Stomach (tissue), 9 donors: ENCODE results near the gene IL6. TPM values are rescaled to one million over a fixed set of nuclear protein-coding genes. Genes with fewer than 3 reads are reported as not detected.

Experiments used
- DNase-seq, 2 donors: peaks; one replicate each; pipeline versions ENCODE4 v3.0.0 to v3.0.0-alpha.2; 2013 to 2019
- H3K27ac ChIP-seq, 5 donors: fragments of 200-600 bp in 4 of 5; sonication (generic) in 4 of 5; one replicate each; pipeline ENCODE4 v1.5.1; 2013 to 2019; ENCODE audit warnings: mild to moderate bottlenecking in 1 of 5, moderate library complexity in 1 of 5
- H3K27me3 ChIP-seq, 3 donors: fragments of 200-600 bp; sonication (generic); one replicate each; pipeline ENCODE4 v1.5.1; 2017 to 2019; ENCODE audit warnings: mixed run types in 1 of 3
- H3K36me3 ChIP-seq, 4 donors: fragments of 200-600 bp; sonication (generic); 1 replicate in 3 of 4; 2 replicates in 1 of 4; pipeline ENCODE4 v1.5.1; 2016 to 2019
- H3K4me1 ChIP-seq, 4 donors: fragments of 200-600 bp; sonication (generic); one replicate each; pipeline ENCODE4 v1.5.1; 2016 to 2019
- H3K4me3 ChIP-seq, 4 donors: fragments of 200-600 bp; sonication (generic) in 3 of 4; one replicate each; pipeline ENCODE4 v1.5.1; 2016 to 2019; ENCODE audit warnings: mild to moderate bottlenecking in 1 of 4
- H3K9me3 ChIP-seq, 4 donors: fragments of 200-600 bp; sonication (generic); one replicate each; pipeline ENCODE4 v1.5.1; 2016 to 2019
- CTCF ChIP-seq, 7 experiments: fragments of 450-650 bp in 4 of 7; fragments of 200-600 bp in 3 of 7; sonication (generic) in 3 of 7; IDR thresholded peaks; one replicate each; pipeline ENCODE4 v1.5.1; 2016 to 2019; ENCODE audit warnings: antibody characterized with exemption in 7 of 7, control low read depth in 2 of 7, mild to moderate bottlenecking in 1 of 7
- EP300 ChIP-seq: sonication (generic); formaldehyde crosslinking; IDR thresholded peaks from one replicate; pipeline ENCODE4 v1.6.1; 2017; ENCODE audit warnings: antibody characterized with exemption
- POLR2A ChIP-seq, 4 donors: fragments of 450-650 bp; IDR thresholded peaks; one replicate each; pipeline ENCODE4 v1.6.1; 2016; ENCODE audit warnings: antibody characterized with exemption in 4 of 4, control low read depth in 2 of 4, mild to moderate bottlenecking in 1 of 4, moderate library complexity in 1 of 4
- POLR2AphosphoS5 ChIP-seq, 3 donors: sonication (generic); formaldehyde crosslinking; IDR thresholded peaks; one replicate each; pipeline ENCODE4 v1.6.1; 2016; ENCODE audit warnings: antibody characterized with exemption in 3 of 3
- WGBS, 5 donors: extraction: QIAGEN DNeasy Blood & Tissue Kit in 3 of 5; methylation state at CpG; one replicate each; pipeline versions ENCODE4 v1.1.5 to v1.1.7; 2013 to 2018; 5-methylcytosine and 5-hydroxymethylcytosine counted together
- intact Hi-C: fragments of 100-400 bp; cut with DNase I; formaldehyde crosslinking; loops from one replicate; pipeline ENCODE4 v1.15.1; 2023; ENCODE audit warnings: low total_unique reads
- polyA plus RNA-seq, 3 donors: library from polyadenylated mRNA; stranded (reverse); fragments of 200-250 nt; gene quantifications; one replicate each; pipeline ENCODE4 v1.2.3, GENCODE V29; 2013
- total RNA-seq, 5 donors: library from RNA; depleted of rRNA; stranded (reverse); fragments of >200 nt; gene quantifications; one replicate each; pipeline versions ENCODE4 v1.1.0 to v1.2.3, GENCODE V29; 2014 to 2016
- donor health status: healthy with polysubstance abuse.
- donor health status: Bipolar disorder and iron deficiency.
- donor health status: healthy.

IL6 gene
- total and polyA plus RNA-seq, 8 donors, result 0.95 to 9.2 (median 3.1) TPM; not detected in 5

GRCh38 chr7:22713463-22713862 is 13.5 kb upstream of the IL6 start:
- no peak for DNase-seq
- Histone ChIP-seq H3K9me3 (no peaks in the 10 kb centered on the region), H3K36me3 (no peaks in the 10 kb centered on the region), H3K27me3 (no peaks in the 10 kb centered on the region), H3K4me3 (no peak overlapping the region), H3K4me1 (peaks cover 0 to 8% (median 0%) of the 10 kb centered on the region in 4 donors), H3K27ac (no peak overlapping the region)
- TF ChIP-seq POLR2A (IDR thresholded peaks at IDR 0.05), result no peak
- TF ChIP-seq CTCF (IDR thresholded peaks at IDR 0.05), result no peak
- TF ChIP-seq EP300, result no peak
- TF ChIP-seq POLR2AphosphoS5 (IDR thresholded peaks at IDR 0.05), result no peak
- intact Hi-C loops, result no loop called here
- WGBS, 5 donors, result 22 to 50% (median 44%) methylated on average over 1 of the region's 1 CpG

GRCh38 chr7:22715969-22716368 is 11.0 kb upstream of the IL6 start:
- no peak overlapping the region for H3K27ac ChIP-seq
- H3K9me3 ChIP-seq, result no peaks in the 10 kb centered on the region
- intact Hi-C loops, result no loop called here
- no peak for DNase-seq
- no peaks in the 10 kb centered on the region for H3K36me3 ChIP-seq
- no peaks in the 10 kb centered on the region for H3K27me3 ChIP-seq
- H3K4me3 ChIP-seq, result no peak overlapping the region
- H3K4me1 ChIP-seq, result peaks cover 0 to 9% (median 0%) of the 10 kb centered on the region in 4 donors
- TF ChIP-seq EP300, result no peak
- no peak for TF ChIP-seq CTCF (IDR thresholded peaks at IDR 0.05)
- TF ChIP-seq POLR2AphosphoS5 (IDR thresholded peaks at IDR 0.05), result no peak
- TF ChIP-seq POLR2A (IDR thresholded peaks at IDR 0.05), result no peak
- WGBS, 5 donors, result 88 to 92% (median 90%) methylated on average over 4 of the region's 4 CpGs

GRCh38 chr7:22717760-22718159 is 9.2 kb upstream of the IL6 start:
- no peaks in the 10 kb centered on the region for H3K27me3 ChIP-seq
- no peak for DNase-seq
- H3K4me3 ChIP-seq, result no peak overlapping the region
- H3K9me3 ChIP-seq, result no peaks in the 10 kb centered on the region
- peak overlapping the region in 2 of 5 donors; percentile 43 to 46 for H3K27ac ChIP-seq
- WGBS, 5 donors, result 55 to 90% (median 80%) methylated on average over 7 of the region's 7 CpGs
- no peaks in the 10 kb centered on the region for H3K36me3 ChIP-seq
- H3K4me1 ChIP-seq, result peaks cover 0 to 13% (median 3%) of the 10 kb centered on the region in 4 donors
- TF ChIP-seq POLR2A (IDR thresholded peaks at IDR 0.05) (no peak), EP300 (no peak), CTCF (IDR thresholded peaks at IDR 0.05) (no peak), POLR2AphosphoS5 (IDR thresholded peaks at IDR 0.05) (no peak)
- intact Hi-C loops, result no loop called here

GRCh38 chr7:22718200-22718711 is 8.7 kb upstream of the IL6 start:
- Histone ChIP-seq H3K9me3 (no peaks in the 10 kb centered on the region), H3K36me3 (no peaks in the 10 kb centered on the region), H3K27me3 (no peaks in the 10 kb centered on the region), H3K4me3 (no peak overlapping the region), H3K27ac (peak overlapping the region in 2 of 5 donors; percentile 43 to 46), H3K4me1 (peaks cover 0 to 16% (median 8%) of the 10 kb centered on the region in 4 donors)
- 52 to 67% (median 63%) methylated on average over 6 of the region's 6 CpGs for WGBS, 5 donors
- intact Hi-C loops, result no loop called here
- peak in 1 of 2 donors; percentile 17 for DNase-seq
- TF ChIP-seq EP300 (no peak), POLR2AphosphoS5 (IDR thresholded peaks at IDR 0.05) (no peak), CTCF (IDR thresholded peaks at IDR 0.05) (no peak), POLR2A (IDR thresholded peaks at IDR 0.05) (no peak)
